DND-41 (cell line): ENCODE measurements around the gene ABCF2.

Experiments used
- ATAC-seq: fragments of 200-7000 bp; cut with Tn5 transposase; 3 replicates; pipeline ENCODE4 v1.9.1; 2021; ENCODE audit warnings: low read depth; ENCODE audit not compliant: insufficient read depth
- DNase-seq: peaks from one replicate; pipeline ENCODE4 v3.0.0-alpha.2; 2020
- H2AFZ ChIP-seq: 2 replicates; pipeline ENCODE4 v1.6.0; 2012; ENCODE audit warnings: low read depth, low read length
- H3K27ac ChIP-seq: 2 replicates; pipeline ENCODE4 v1.5.1; 2012; ENCODE audit warnings: low read length, inconsistent platforms
- H3K27me3 ChIP-seq: fragments of 200-600 bp; sonication (generic); 2 replicates; pipeline ENCODE4 v1.6.0; 2012; ENCODE audit warnings: low read length, mild to moderate bottlenecking, inconsistent platforms; ENCODE audit not compliant: insufficient read depth, poor library complexity
- H3K36me3 ChIP-seq: 2 replicates; pipeline ENCODE4 v1.5.1; 2012; ENCODE audit warnings: low read length, inconsistent platforms; ENCODE audit not compliant: insufficient read depth
- H3K4me1 ChIP-seq: 2 replicates; pipeline ENCODE4 v1.5.1; 2012; ENCODE audit warnings: mild to moderate bottlenecking, low read length; ENCODE audit not compliant: insufficient read depth
- H3K4me2 ChIP-seq: 2 replicates; pipeline ENCODE4 v1.6.0; 2012; ENCODE audit warnings: mild to moderate bottlenecking, moderate library complexity, low read length, inconsistent platforms; ENCODE audit not compliant: insufficient read depth
- H3K4me3 ChIP-seq, 2 experiments: fragments of 200-600 bp in 1 of 2; shearing (Covaris generic) in 1 of 2; 2 replicates each; pipeline ENCODE4 v1.5.1; 2012 to 2016; ENCODE audit warnings: inconsistent platforms in 2 of 2, low read length in 2 of 2, mild to moderate bottlenecking in 2 of 2, low read depth in 1 of 2, moderate library complexity in 1 of 2
- H3K79me2 ChIP-seq: 2 replicates; pipeline ENCODE4 v1.6.0; 2012; ENCODE audit warnings: low read length, inconsistent platforms; ENCODE audit not compliant: insufficient read depth
- H3K9ac ChIP-seq: 2 replicates; pipeline ENCODE4 v1.6.0; 2012; ENCODE audit warnings: low read depth, mild to moderate bottlenecking, inconsistent platforms, low read length, moderate library complexity
- H3K9me3 ChIP-seq: 2 replicates; pipeline ENCODE4 v1.5.1; 2012; ENCODE audit warnings: low read length, moderate library complexity, mild to moderate bottlenecking, inconsistent platforms; ENCODE audit not compliant: insufficient read depth, severe bottlenecking
- H4K20me1 ChIP-seq: 2 replicates; pipeline ENCODE4 v1.6.0; 2012; ENCODE audit warnings: low read length; ENCODE audit not compliant: insufficient read depth
- CTCF ChIP-seq: IDR thresholded peaks from 2 replicates; pipeline ENCODE4 v1.5.1; 2012; ENCODE audit warnings: borderline replicate concordance, low read length, moderate library complexity, mild to moderate bottlenecking; ENCODE audit not compliant: poor library complexity, severe bottlenecking; ENCODE audit errors: extremely low read depth
- EZH2 ChIP-seq: IDR thresholded peaks from 3 replicates; pipeline ENCODE4 v1.6.1; 2012; ENCODE audit warnings: borderline replicate concordance, low read depth, mild to moderate bottlenecking, moderate library complexity, low read length, inconsistent platforms; ENCODE audit not compliant: severe bottlenecking

ABCF2 gene

DNA sequence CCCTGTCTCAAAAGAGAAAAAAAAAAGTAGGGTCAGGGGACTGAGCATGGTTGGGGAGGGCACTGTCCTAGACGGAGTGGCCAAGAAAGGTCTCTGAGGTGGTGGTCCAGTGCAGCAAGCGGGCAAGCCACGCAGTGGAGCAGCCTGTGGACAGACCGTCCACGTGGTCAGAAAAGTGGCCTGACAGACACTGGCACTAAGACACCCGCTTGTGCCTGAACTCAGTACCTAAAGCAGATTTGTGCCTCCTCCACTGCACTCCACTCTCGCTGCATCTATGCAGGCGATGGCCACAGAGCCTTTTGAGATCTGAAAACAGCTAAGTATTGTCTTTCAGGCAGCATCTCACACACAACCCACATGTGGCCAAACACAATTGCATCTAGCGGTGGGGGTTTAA lies 48.8 kb downstream of the ABCF2 start:
- 0 out of 2 replicates have a peak, but pooled peaks cover 6% of the 10 kb centered on the region for H4K20me1 ChIP-seq
- no peaks in the 10 kb centered on the region for H3K79me2 ChIP-seq
- H3K9me3 ChIP-seq = no peaks in the 10 kb centered on the region
- TF ChIP-seq EZH2 (no peak), CTCF (no peak)
- peaks cover 16% of the 10 kb centered on the region for H3K27me3 ChIP-seq
- H3K4me3 ChIP-seq = no peak overlapping the region
- no peak overlapping the region for H3K9ac ChIP-seq
- H3K4me2 ChIP-seq = no peak overlapping the region
- no peaks in the 10 kb centered on the region for H3K36me3 ChIP-seq
- DNase-seq (no peak), ATAC-seq (no peak)
- no peak overlapping the region for H2AFZ ChIP-seq
- H3K4me1 ChIP-seq = no peaks in the 10 kb centered on the region
- H3K27ac ChIP-seq = no peak overlapping the region

DNA sequence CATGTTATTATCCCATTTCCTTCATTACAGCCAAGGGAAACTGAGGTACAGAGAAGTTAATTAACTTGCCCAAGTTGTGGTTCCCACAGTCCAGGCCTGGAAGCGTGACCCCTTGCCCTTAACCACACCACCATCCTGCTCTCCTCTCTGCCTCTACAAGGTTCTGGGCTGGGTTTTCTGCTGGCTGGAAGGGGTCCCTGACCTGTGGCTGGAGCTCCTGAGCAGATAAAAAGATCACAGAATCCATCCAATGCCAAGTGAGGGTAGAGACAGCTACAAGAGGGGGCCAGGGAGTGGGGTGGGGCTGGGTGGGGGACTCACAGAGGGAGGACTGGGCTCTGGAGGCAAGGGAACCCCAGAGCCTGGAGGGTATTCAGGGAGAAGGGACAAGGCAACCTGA lies 49.7 kb downstream of the ABCF2 start:
- Histone ChIP-seq H3K4me2 (no peak overlapping the region), H3K27ac (no peak overlapping the region), H2AFZ (no peak overlapping the region), H4K20me1 (0 out of 2 replicates have a peak, but pooled peaks cover 6% of the 10 kb centered on the region), H3K4me1 (no peaks in the 10 kb centered on the region; the same call in 1 of the 2 replicates), H3K36me3 (no peaks in the 10 kb centered on the region), H3K27me3 (peaks cover 16% of the 10 kb centered on the region), H3K79me2 (no peaks in the 10 kb centered on the region), H3K9me3 (no peaks in the 10 kb centered on the region), H3K9ac (no peak overlapping the region), H3K4me3 (no peak overlapping the region)
- DNase-seq (no peak), ATAC-seq (no peak)
- TF ChIP-seq CTCF = no peak
- no peak for TF ChIP-seq EZH2

DNA sequence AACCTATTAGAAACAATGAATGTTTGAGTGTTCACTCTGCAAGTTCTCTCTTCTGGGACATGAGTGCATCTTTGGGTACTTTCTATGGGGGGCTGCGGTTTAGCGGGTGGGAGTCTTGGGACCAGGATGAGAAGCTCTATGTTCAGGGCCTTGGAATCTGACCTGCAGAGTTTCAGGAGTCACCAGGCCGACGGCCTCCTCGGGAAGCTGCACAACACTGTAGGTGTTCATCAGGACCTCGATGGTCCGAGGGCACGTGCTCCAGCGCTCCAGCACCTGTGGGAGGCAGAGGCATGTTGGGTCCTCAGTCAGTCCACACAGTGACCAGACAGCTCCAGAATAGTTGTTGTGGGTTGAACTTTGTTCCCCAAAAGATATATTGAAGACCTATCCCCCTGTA lies 50.6 kb downstream of the ABCF2 start:
- H3K9me3 ChIP-seq = no peaks in the 10 kb centered on the region
- DNase-seq (no peak), ATAC-seq (no peak)
- H3K4me2 ChIP-seq = no peak overlapping the region
- TF ChIP-seq EZH2 (no peak), CTCF (no peak)
- H3K79me2 ChIP-seq = no peaks in the 10 kb centered on the region
- no peaks in the 10 kb centered on the region for H3K36me3 ChIP-seq
- H3K27ac ChIP-seq = no peak overlapping the region
- peaks cover 16% of the 10 kb centered on the region for H3K27me3 ChIP-seq
- H3K9ac ChIP-seq = no peak overlapping the region
- no peak overlapping the region for H2AFZ ChIP-seq
- no peak overlapping the region for H3K4me3 ChIP-seq
- 0 out of 2 replicates have a peak, but pooled peaks cover 6% of the 10 kb centered on the region for H4K20me1 ChIP-seq
- H3K4me1 ChIP-seq = no peaks in the 10 kb centered on the region; the same call in 1 of the 2 replicates
